Common myeloid progenitor, CD34-positive (primary cell): Measurements from ENCODE around the gene FOSL1.
"Not testable (repeated sequence)": the region's sequence is repeated elsewhere in the genome, so short reads cannot be mapped to it uniquely, and the experiment has no call there.

ENCODE experiments used
- CTCF ChIA-PET: fragments of 350-600 bp; sonication (Branson Sonifier 250); formaldehyde crosslinking; loops from one replicate; lab custom pipeline; 2021; ENCODE audit warnings: antibody characterized with exemption; lab: Charles Lee
- POLR2A ChIA-PET: fragments of 350-600 bp; sonication (Branson Sonifier 250); formaldehyde crosslinking; loops from one replicate; lab custom pipeline; 2021; ENCODE audit warnings: antibody characterized with exemption; lab: Charles Lee
- DNase-seq, 3 donors: peaks; one replicate each; pipeline versions ENCODE4 v3.0.0 to v3.0.0-alpha.2; 2013
- H3K27ac ChIP-seq, 2 experiments: 1 replicate in 1 of 2; 2 replicates in 1 of 2; pipeline ENCODE4 v1.7.0; 2013; ENCODE audit warnings: inconsistent platforms in 2 of 2, low read length in 2 of 2, mild to moderate bottlenecking in 2 of 2, low read depth in 1 of 2, moderate library complexity in 1 of 2; ENCODE audit not compliant: severe bottlenecking in 2 of 2, insufficient read depth in 1 of 2, poor library complexity in 1 of 2
- H3K27me3 ChIP-seq, 5 experiments: replicated peaks in 2 of 5; 1 replicate in 3 of 5; 2 replicates in 2 of 5; pipeline versions ENCODE4 v1.6.1 to v1.7.0; 2013; ENCODE audit warnings: low read length in 4 of 5, mild to moderate bottlenecking in 2 of 5, moderate library complexity in 2 of 5, inconsistent platforms in 1 of 5; ENCODE audit not compliant: insufficient read depth in 5 of 5, control insufficient read depth in 4 of 5
- H3K36me3 ChIP-seq, 4 experiments: 1 replicate in 2 of 4; 2 replicates in 2 of 4; pipeline versions ENCODE4 v1.6.1 to v1.7.0; 2013; ENCODE audit warnings: low read length in 3 of 4, control low read depth in 1 of 4, mild to moderate bottlenecking in 1 of 4; ENCODE audit not compliant: control insufficient read depth in 4 of 4, insufficient read depth in 4 of 4
- H3K4me1 ChIP-seq, 4 experiments: 1 replicate in 3 of 4; 2 replicates in 1 of 4; pipeline versions ENCODE4 v1.6.1 to v1.7.1; 2013; ENCODE audit warnings: low read length in 3 of 4, mild to moderate bottlenecking in 3 of 4, control low read depth in 1 of 4, inconsistent platforms in 1 of 4, moderate library complexity in 1 of 4; ENCODE audit not compliant: control insufficient read depth in 4 of 4, insufficient read depth in 4 of 4; ENCODE audit errors: control extremely low read depth in 1 of 4
- H3K4me3 ChIP-seq, 7 experiments: 1 replicate in 4 of 7; 2 replicates in 3 of 7; pipeline versions ENCODE4 v1.5.1 to v1.7.0; 2013; ENCODE audit warnings: mild to moderate bottlenecking in 7 of 7, low read length in 6 of 7, moderate library complexity in 6 of 7, inconsistent platforms in 2 of 7, low read depth in 2 of 7, control low read depth in 1 of 7; ENCODE audit not compliant: insufficient read depth in 4 of 7, control insufficient read depth in 1 of 7; ENCODE audit errors: extremely low read depth in 1 of 7
- H3K9me3 ChIP-seq, 5 experiments: 1 replicate in 4 of 5; 2 replicates in 1 of 5; pipeline versions ENCODE4 v1.6.1 to v1.7.1; 2013; ENCODE audit warnings: low read length in 4 of 5, mild to moderate bottlenecking in 2 of 5, inconsistent platforms in 1 of 5, low read depth in 1 of 5, moderate library complexity in 1 of 5; ENCODE audit not compliant: control insufficient read depth in 4 of 5, insufficient read depth in 2 of 5; ENCODE audit errors: control extremely low read depth in 1 of 5
- WGBS: methylation state at CpG from one replicate; pipeline ENCODE4 v1.1.5; 2013; ENCODE audit not compliant: insufficient coverage; 5-methylcytosine and 5-hydroxymethylcytosine counted together

Gene FOSL1

GRCh38 chr11:65894034-65894591, 6.1 kb downstream of the FOSL1 start:
- CTCF ChIA-PET: interaction anchor here (0.6 to 2.3 kb wide), 8 partner anchors 9 to 68 kb away, joined by 3 to 7 read pairs (median 4); no protein-coding TSS in a partner anchor
- H3K27me3 ChIP-seq: no peaks in the 10 kb centered on the region
- no peaks in the 10 kb centered on the region for H3K9me3 ChIP-seq
- peaks cover 11 to 67% (median 63%) of the 10 kb centered on the region in 4 experiments for H3K4me1 ChIP-seq
- H3K4me3 ChIP-seq: peak overlapping the region in 6 of 7 experiments; percentile 29 to 70 (median 53)
- POLR2A ChIA-PET: interaction anchor here (0.5 to 2.2 kb wide), 7 partner anchors 9 to 784 kb away, joined by 3 to 8 read pairs (median 5); partner anchors contain the start of genes C11orf68, CFL1, CTSW and DRAP1
- peak overlapping the region; percentile 40 to 77 for H3K27ac ChIP-seq
- 12% methylated on average over 16 of the region's 16 CpGs for WGBS
- DNase-seq: peak in 2 of 3 donors; percentile 64 to 78
- peaks cover 0 to 13% (median 5%) of the 10 kb centered on the region in 4 experiments for H3K36me3 ChIP-seq

- no peaks in the 10 kb centered on the region for H3K9me3 ChIP-seq
- 84% methylated on average over 7 of the region's 10 CpGs for WGBS
- H3K27me3 ChIP-seq: no peaks in the 10 kb centered on the region
- H3K36me3 ChIP-seq: peaks cover 0 to 13% (median 5%) of the 10 kb centered on the region in 4 experiments
- H3K27ac ChIP-seq: peak overlapping the region in 1 of 2 experiments; percentile 68
- DNase-seq: no peak
- peak overlapping the region in 3 of 7 experiments; percentile 23 to 76 (median 45) for H3K4me3 ChIP-seq
- ChIA-PET POLR2A (interaction anchor here (0.6 to 3.6 kb wide), 9 partner anchors 8 to 39 kb away, joined by 3 to 33 read pairs (median 5); partner anchors contain the start of genes C11orf68, CFL1, DRAP1 and FOSL1), CTCF (interaction anchor here (1.0 to 4.3 kb wide), 6 partner anchors 9 to 91 kb away, joined by 3 to 40 read pairs (median 3); partner anchors contain the start of gene FOSL1)
- peaks cover 11 to 69% (median 62%) of the 10 kb centered on the region in 4 experiments for H3K4me1 ChIP-seq
Observed at GRCh38 chr11:65892661-65893317, 7.4 kb downstream of the FOSL1 start.

- Histone ChIP-seq H3K27ac (peak overlapping the region in 1 of 2 experiments; percentile 68), H3K36me3 (peaks cover 0 to 16% (median 6%) of the 10 kb centered on the region in 4 experiments), H3K4me3 (peak overlapping the region in 6 of 7 experiments; percentile 62 to 97 (median 78)), H3K4me1 (peaks cover 11 to 75% (median 68%) of the 10 kb centered on the region in 4 experiments)
- not testable (repeated sequence) for H3K9me3 ChIP-seq, DNase-seq, H3K27me3 ChIP-seq
- POLR2A ChIA-PET: interaction anchor here (0.9 to 3.6 kb wide), 8 partner anchors 9 to 278 kb away, joined by 3 to 33 read pairs (median 4); partner anchors contain the start of gene FOSL1
- WGBS: 91% methylated on average over 3 of the region's 5 CpGs
- CTCF ChIA-PET: interaction anchor here (0.9 to 4.3 kb wide), 6 partner anchors 10 to 92 kb away, joined by 3 to 40 read pairs (median 5); partner anchors contain the start of gene FOSL1
Observed at GRCh38 chr11:65892137-65892540, 8.0 kb downstream of the FOSL1 start.

DNA sequence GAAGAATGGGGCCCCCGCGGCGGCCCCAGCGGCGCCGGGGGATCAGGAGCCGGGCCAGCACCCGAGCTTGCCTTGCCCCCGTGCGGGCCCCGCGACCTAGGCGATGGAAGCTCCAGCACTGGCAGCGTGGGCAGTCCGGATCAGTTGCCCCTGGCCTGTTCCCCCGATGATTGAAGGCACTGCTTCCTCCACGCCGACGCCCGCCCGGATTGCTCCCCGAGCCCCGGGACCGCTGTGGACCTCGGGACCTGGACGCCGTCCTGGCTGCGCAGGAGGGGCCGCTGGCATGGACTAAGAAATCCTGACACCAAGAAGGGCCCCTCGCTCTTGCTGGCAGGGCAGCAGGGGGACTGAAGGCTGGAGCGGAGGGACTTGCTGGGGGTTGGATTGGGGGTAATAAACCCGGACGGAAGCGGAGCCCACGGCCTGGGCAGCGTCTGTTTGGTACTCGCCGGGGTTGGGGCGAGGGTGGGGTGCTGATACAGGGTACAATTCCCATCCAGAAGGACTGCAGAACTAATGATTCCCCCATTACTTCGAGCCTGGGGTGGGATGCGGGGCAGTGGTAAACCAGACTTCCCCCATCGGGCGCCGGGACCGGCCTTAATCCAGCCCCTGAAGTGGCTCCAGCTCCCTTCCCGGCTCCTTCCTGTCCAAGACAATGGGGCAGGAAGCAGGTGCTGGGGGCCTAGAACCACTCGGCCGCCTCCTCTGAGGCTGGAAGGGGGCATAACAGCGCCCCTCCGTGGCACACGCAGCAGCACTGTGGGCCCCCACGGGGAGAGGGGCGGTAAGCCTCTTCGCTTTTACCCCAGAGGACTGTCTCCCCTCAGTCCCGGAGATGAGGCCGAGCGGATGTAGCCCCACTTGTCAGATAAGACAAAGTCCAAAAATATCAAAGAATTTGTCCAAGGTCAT, 8.7 kb downstream of the FOSL1 start:
- peaks cover 0 to 16% (median 12%) of the 10 kb centered on the region in 4 experiments for H3K36me3 ChIP-seq
- under 1% methylated on average over 49 of the region's 57 CpGs for WGBS
- ChIA-PET CTCF (interaction anchor here (0.6 to 11.9 kb wide), 23 partner anchors 11 to 244 kb away, joined by 3 to 168 read pairs (median 7); partner anchors contain the start of genes AP5B1, C11orf68, CFL1 and CTSW), POLR2A (interaction anchor here (0.6 to 5.4 kb wide), 16 partner anchors 9 to 277 kb away, joined by 3 to 33 read pairs (median 4); partner anchors contain the start of genes BANF1, CFL1, CST6 and CTSW)
- peak overlapping the region; percentile 59 to 97 (median 76) for H3K4me3 ChIP-seq
- DNase-seq: peak in 2 of 3 donors; percentile 47 to 56
- H3K27me3 ChIP-seq: no peaks in the 10 kb centered on the region
- peak overlapping the region; percentile 46 to 68 for H3K27ac ChIP-seq
- peaks cover 11 to 78% (median 70%) of the 10 kb centered on the region in 4 experiments for H3K4me1 ChIP-seq
- no peaks in the 10 kb centered on the region for H3K9me3 ChIP-seq

DNA sequence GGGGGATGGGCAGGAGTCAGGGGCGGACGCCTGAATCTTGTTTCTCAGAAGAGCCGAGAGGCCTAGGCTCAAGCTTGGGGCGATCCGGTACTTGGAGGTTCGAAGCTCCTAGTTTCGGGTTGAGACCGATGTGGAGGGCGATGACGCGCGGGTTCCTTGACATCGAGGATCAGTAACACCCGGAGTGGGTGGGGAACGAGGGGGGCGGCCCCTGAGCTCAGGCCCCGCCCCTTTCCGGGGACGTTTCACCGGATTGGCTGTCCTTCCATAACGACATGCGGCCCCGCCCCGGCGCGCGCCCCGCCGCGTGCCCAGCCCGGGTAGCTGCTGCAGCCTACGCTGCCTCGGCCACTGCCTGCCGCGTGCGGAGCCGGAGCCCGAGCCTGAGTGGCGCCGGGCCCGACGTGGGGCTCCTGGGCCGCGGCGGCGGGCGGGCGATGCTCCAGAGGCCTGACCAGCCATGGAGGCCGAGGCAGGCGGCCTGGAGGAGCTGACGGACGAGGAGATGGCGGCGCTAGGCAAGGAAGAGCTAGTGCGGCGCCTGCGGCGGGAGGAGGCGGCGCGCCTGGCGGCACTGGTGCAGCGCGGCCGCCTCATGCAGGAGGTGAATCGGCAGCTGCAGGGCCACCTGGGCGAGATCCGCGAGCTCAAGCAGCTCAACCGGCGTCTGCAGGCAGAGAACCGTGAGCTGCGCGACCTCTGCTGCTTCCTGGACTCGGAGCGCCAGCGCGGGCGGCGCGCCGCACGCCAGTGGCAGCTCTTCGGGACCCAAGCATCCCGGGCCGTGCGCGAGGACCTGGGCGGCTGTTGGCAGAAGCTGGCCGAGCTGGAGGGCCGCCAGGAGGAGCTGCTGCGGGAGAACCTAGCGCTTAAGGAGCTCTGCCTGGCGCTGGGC, 9.6 kb downstream of the FOSL1 start, which contains the start of gene CCDC85B:
Gene CCDC85B, plus strand, starts transcription at position 350 of the 895 bp plus-strand sequence. Its CDS starts 111 bp downstream, at position 461.
- CTCF ChIA-PET: interaction anchor here (0.6 to 11.9 kb wide), 28 partner anchors 8 to 248 kb away, joined by 3 to 168 read pairs (median 7); partner anchors contain the start of genes AP5B1, C11orf68, CFL1 and CTSW

More for the DNA sequence above, 9.6 kb downstream of the FOSL1 start, which contains the start of gene CCDC85B:
- Histone ChIP-seq H3K36me3 (peaks cover 3 to 26% (median 17%) of the 10 kb centered on the region in 4 experiments), H3K4me3 (peak within 1 kb of the TSS; percentile 59 to 97 (median 87)), H3K27ac (peak within 1 kb of the TSS; percentile 46 to 87), H3K4me1 (peaks cover 11 to 78% (median 70%) of the 10 kb centered on the region in 4 experiments), H3K27me3 (no peaks in the 10 kb centered on the region), H3K9me3 (no peaks in the 10 kb centered on the region)
- WGBS: 0% methylated on average over 85 of the region's 94 CpGs
- peak; percentile 93 to 97 (median 97) for DNase-seq
- POLR2A ChIA-PET: interaction anchor here (0.5 to 5.4 kb wide), 15 partner anchors 10 to 179 kb away, joined by 3 to 33 read pairs (median 3); partner anchors contain the start of genes BANF1, CFL1, CST6 and CTSW
